Fibroblast of skin of abdomen (primary cell): Measurements from ENCODE around the gene FGD5.

Source experiments
- DNase-seq: peaks from one replicate; pipeline ENCODE4 v3.0.0-alpha.2; 2013

FGD5 gene

GRCh38 chr3:14832975-14833722, 14.4 kb downstream of the FGD5 start:
- no peak for DNase-seq

GRCh38 chr3:14834121-14834520, 15.4 kb downstream of the FGD5 start:
- no peak for DNase-seq

- DNase-seq, result no peak
Measured at GRCh38 chr3:14834807-14835466, 16.2 kb downstream of the FGD5 start.

- DNase-seq, result no peak
Measured at GRCh38 chr3:14836049-14836468, 17.3 kb downstream of the FGD5 start.

GRCh38 chr3:14837186-14837877, 18.6 kb downstream of the FGD5 start:
- DNase-seq, result no peak

- DNase-seq, result no peak
Measured at GRCh38 chr3:14837878-14838258, 19.1 kb downstream of the FGD5 start.

GRCh38 chr3:14839236-14839635, 20.5 kb downstream of the FGD5 start:
- no peak for DNase-seq

- DNase-seq, result no peak
Measured at GRCh38 chr3:14841836-14842235, 23.1 kb downstream of the FGD5 start.

GRCh38 chr3:14842277-14842676, 23.5 kb downstream of the FGD5 start:
- no peak for DNase-seq

- no peak for DNase-seq
Measured at GRCh38 chr3:14843321-14843720, 24.6 kb downstream of the FGD5 start.

- DNase-seq, result no peak
Measured at GRCh38 chr3:14844386-14845170, 25.8 kb downstream of the FGD5 start.

GRCh38 chr3:14845180-14845579, 26.4 kb downstream of the FGD5 start:
- DNase-seq, result no peak

- DNase-seq, result no peak
Measured at GRCh38 chr3:14845826-14846225, 27.1 kb downstream of the FGD5 start.

GRCh38 chr3:14846226-14846880, 27.6 kb downstream of the FGD5 start:
- DNase-seq, result no peak

- no peak for DNase-seq
Measured at GRCh38 chr3:14847613-14848541, 29.1 kb downstream of the FGD5 start.

GRCh38 chr3:14848906-14849305, 30.1 kb downstream of the FGD5 start:
- no peak for DNase-seq

GRCh38 chr3:14849638-14850230, 31.0 kb downstream of the FGD5 start:
- no peak for DNase-seq

GRCh38 chr3:14852058-14852594, 33.4 kb downstream of the FGD5 start:
- DNase-seq, result no peak

- DNase-seq, result no peak
Measured at GRCh38 chr3:14852717-14853116, 34.0 kb downstream of the FGD5 start.

- DNase-seq, result no peak
Measured at GRCh38 chr3:14853271-14853951, 34.6 kb downstream of the FGD5 start.
